Hepatocyte (in vitro differentiated cells): ENCODE measurements around the gene EPHB2. TPM values are rescaled to one million over a fixed set of nuclear protein-coding genes. Genes with fewer than 3 reads are reported as not detected.

ENCODE experiments used
- DNase-seq: peaks from one replicate; pipeline ENCODE4 v3.0.0-alpha.2; 2016; ENCODE audit warnings: low spot score
- H2AFZ ChIP-seq: fragments of 200-600 bp; sonication (generic); 2 replicates; pipeline ENCODE4 v1.6.0; 2016; ENCODE audit warnings: antibody characterized with exemption, mild to moderate bottlenecking
- H3K27ac ChIP-seq: fragments of 200-600 bp; sonication (generic); 2 replicates; pipeline ENCODE4 v1.5.1; 2016; ENCODE audit warnings: mild to moderate bottlenecking
- H3K27me3 ChIP-seq: fragments of 200-600 bp; sonication (generic); 2 replicates; pipeline ENCODE4 v1.6.1; 2016
- H3K36me3 ChIP-seq: fragments of 200-600 bp; sonication (generic); replicated peaks from 2 replicates; pipeline ENCODE4 v1.5.1; 2016; ENCODE audit warnings: low read depth; ENCODE audit not compliant: insufficient read depth
- H3K4me1 ChIP-seq: fragments of 200-600 bp; sonication (generic); 2 replicates; pipeline ENCODE4 v1.5.1; 2016; ENCODE audit warnings: mild to moderate bottlenecking, moderate library complexity; ENCODE audit not compliant: insufficient read depth
- H3K4me2 ChIP-seq: fragments of 200-600 bp; sonication (generic); 2 replicates; pipeline ENCODE4 v1.6.0; 2016
- H3K4me3 ChIP-seq: fragments of 200-600 bp; sonication (generic); 2 replicates; pipeline ENCODE4 v1.5.1; 2016; ENCODE audit warnings: mild to moderate bottlenecking
- H3K79me2 ChIP-seq: fragments of 200-600 bp; sonication (generic); 2 replicates; pipeline ENCODE4 v1.6.0; 2017; ENCODE audit warnings: mild to moderate bottlenecking
- H3K9me2 ChIP-seq: fragments of 200-600 bp; sonication (generic); replicated peaks from 2 replicates; pipeline ENCODE4 v1.6.0; 2017; ENCODE audit warnings: mild to moderate bottlenecking; ENCODE audit not compliant: insufficient read depth
- H3K9me3 ChIP-seq: fragments of 200-600 bp; sonication (generic); 2 replicates; pipeline ENCODE4 v1.5.1; 2016; ENCODE audit warnings: low read depth, mild to moderate bottlenecking
- H4K20me1 ChIP-seq: fragments of 200-600 bp; sonication (generic); 2 replicates; pipeline ENCODE4 v1.6.0; 2016; ENCODE audit warnings: mild to moderate bottlenecking; ENCODE audit not compliant: insufficient read depth, poor library complexity, severe bottlenecking
- EZH2 ChIP-seq: fragments of 200-600 bp; sonication (generic); IDR thresholded peaks from 2 replicates; pipeline ENCODE4 v1.6.1; 2016; ENCODE audit warnings: antibody characterized with exemption, mild to moderate bottlenecking, borderline replicate concordance
- EZH2phosphoT487 ChIP-seq: fragments of 200-600 bp; sonication (generic); IDR thresholded peaks from one replicate; pipeline ENCODE4 v1.6.1; 2018; ENCODE audit warnings: antibody characterized with exemption, mild to moderate bottlenecking, low read depth, moderate library complexity; ENCODE audit not compliant: unreplicated experiment, severe bottlenecking
- WGBS: methylation state at CpG from one replicate; pipeline ENCODE4 v1.1.6; 2016; ENCODE audit warnings: low lambda C conversion rate; ENCODE audit errors: missing lambda C conversion rate; 5-methylcytosine and 5-hydroxymethylcytosine counted together
- polyA plus RNA-seq: library from polyadenylated mRNA; unstranded; fragments of >200 nt; fragmentation: Nextera tagmentation; extraction: Ambion mirVana; gene quantifications from 2 replicates; pipeline ENCODE4 v1.2.1, GENCODE V29; 2016
- total RNA-seq: library from RNA; depleted of rRNA; stranded (reverse); fragments of >200 nt; gene quantifications from 2 replicates; pipeline ENCODE4 v1.2.3, GENCODE V29; 2014
- TF ChIP-seq, protein P1 (sequence below): fragments of 200-600 bp; sonication (generic); IDR thresholded peaks from 2 replicates; pipeline ENCODE4 v1.5.1; 2016; ENCODE audit warnings: antibody characterized with exemption, mild to moderate bottlenecking; ENCODE audit not compliant: poor library complexity

The EPHB2 gene
- total and polyA plus RNA-seq, 2 experiments from 2014 or later, result 17.2 to 18.3 TPM

DNA sequence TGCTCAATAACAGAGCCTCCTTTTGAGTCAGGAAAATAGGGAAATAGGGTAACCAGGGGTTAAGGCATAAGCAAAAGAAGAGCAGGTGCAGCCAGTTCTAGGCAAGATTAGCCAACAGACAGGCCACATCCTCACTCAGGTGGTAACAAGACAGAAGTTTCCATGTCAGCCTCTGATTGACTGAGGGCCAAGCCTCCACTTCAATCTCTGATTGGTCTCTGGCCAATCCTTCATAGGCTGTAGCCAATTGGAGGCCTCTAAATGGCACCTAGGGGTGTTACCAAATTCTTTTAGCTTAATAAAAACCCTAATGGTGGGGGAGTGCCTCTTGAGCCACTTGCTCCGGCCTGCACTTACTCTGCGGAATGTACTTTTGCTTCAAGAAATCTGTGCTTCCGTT, 224.8 kb downstream of the EPHB2 start:
- Histone ChIP-seq H3K9me3 (no peaks in the 10 kb centered on the region), H3K4me2 (no peak overlapping the region), H3K27ac (no peak overlapping the region), H2AFZ (no peak overlapping the region), H3K4me1 (no peaks in the 10 kb centered on the region), H3K79me2 (no peaks in the 10 kb centered on the region), H3K36me3 (no peaks in the 10 kb centered on the region), H3K27me3 (no peaks in the 10 kb centered on the region), H3K9me2 (no peaks in the 10 kb centered on the region), H3K4me3 (no peak overlapping the region), H4K20me1 (no peaks in the 10 kb centered on the region)
- WGBS, result 98% methylated on average over 3 of the region's 3 CpGs
- TF ChIP-seq EZH2phosphoT487 (no peak), EZH2 (no peak)
- TF ChIP-seq, protein P1, sequence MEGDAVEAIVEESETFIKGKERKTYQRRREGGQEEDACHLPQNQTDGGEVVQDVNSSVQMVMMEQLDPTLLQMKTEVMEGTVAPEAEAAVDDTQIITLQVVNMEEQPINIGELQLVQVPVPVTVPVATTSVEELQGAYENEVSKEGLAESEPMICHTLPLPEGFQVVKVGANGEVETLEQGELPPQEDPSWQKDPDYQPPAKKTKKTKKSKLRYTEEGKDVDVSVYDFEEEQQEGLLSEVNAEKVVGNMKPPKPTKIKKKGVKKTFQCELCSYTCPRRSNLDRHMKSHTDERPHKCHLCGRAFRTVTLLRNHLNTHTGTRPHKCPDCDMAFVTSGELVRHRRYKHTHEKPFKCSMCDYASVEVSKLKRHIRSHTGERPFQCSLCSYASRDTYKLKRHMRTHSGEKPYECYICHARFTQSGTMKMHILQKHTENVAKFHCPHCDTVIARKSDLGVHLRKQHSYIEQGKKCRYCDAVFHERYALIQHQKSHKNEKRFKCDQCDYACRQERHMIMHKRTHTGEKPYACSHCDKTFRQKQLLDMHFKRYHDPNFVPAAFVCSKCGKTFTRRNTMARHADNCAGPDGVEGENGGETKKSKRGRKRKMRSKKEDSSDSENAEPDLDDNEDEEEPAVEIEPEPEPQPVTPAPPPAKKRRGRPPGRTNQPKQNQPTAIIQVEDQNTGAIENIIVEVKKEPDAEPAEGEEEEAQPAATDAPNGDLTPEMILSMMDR, result no peak
- no peak for DNase-seq

DNA sequence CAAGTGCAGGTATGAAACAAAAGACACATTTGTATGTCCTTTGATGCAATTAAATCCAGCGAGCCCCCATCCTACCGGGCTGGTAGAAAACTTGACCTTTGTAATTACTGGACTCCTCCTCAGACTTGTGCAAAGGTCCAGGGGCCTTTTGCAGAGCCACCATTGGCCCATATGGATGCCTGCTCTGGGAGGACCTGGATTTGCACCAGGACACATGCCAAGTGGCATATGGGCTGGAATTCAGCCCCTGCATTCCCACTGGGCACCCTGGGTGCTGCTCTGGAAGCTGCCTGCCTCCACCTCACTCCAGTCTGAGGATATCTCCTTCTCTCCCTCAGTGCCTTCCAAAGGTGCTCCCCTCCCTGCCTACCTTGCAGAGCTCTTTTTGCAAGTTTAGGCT, 226.0 kb downstream of the EPHB2 start:
- no peak overlapping the region for H3K27ac ChIP-seq
- no peaks in the 10 kb centered on the region for H3K79me2 ChIP-seq
- TF ChIP-seq EZH2 (no peak), EZH2phosphoT487 (no peak)
- TF ChIP-seq, protein P1, result no peak
- no peaks in the 10 kb centered on the region for H4K20me1 ChIP-seq
- 34% methylated on average over 2 of the region's 2 CpGs for WGBS
- no peaks in the 10 kb centered on the region for H3K4me1 ChIP-seq
- H3K9me3 ChIP-seq, result no peaks in the 10 kb centered on the region
- H3K9me2 ChIP-seq, result no peaks in the 10 kb centered on the region
- no peaks in the 10 kb centered on the region for H3K27me3 ChIP-seq
- H3K36me3 ChIP-seq, result no peaks in the 10 kb centered on the region
- H3K4me2 ChIP-seq, result no peak overlapping the region
- no peak overlapping the region for H3K4me3 ChIP-seq
- DNase-seq, result no peak
- no peak overlapping the region for H2AFZ ChIP-seq

DNA sequence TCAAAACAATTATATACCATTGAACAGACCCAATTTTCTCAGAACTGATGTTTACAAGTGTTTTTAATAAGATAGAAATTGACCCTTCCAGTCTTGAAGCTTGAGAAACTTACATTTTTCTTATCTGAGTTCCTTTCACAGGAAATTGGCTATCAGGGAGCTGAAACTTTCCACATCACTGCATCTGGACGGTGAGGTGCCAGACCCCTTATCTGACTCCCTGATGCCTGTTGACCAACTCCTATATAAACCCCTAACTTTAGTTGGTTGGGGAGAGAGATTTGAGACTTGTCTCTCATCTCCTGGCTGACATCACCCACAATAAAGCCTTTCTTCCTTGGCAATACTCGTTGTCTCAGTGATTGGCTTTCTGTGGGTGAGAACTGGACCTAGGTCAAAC, 230.6 kb downstream of the EPHB2 start:
- 58% methylated on average over 2 of the region's 2 CpGs for WGBS
- Histone ChIP-seq H4K20me1 (no peaks in the 10 kb centered on the region), H3K36me3 (no peaks in the 10 kb centered on the region), H3K9me3 (no peaks in the 10 kb centered on the region), H3K4me3 (no peak overlapping the region), H3K4me2 (no peak overlapping the region), H3K79me2 (no peaks in the 10 kb centered on the region), H2AFZ (no peak overlapping the region), H3K9me2 (no peaks in the 10 kb centered on the region), H3K4me1 (no peaks in the 10 kb centered on the region), H3K27me3 (no peaks in the 10 kb centered on the region), H3K27ac (no peak overlapping the region)
- TF ChIP-seq, protein P1, result no peak
- no peak for TF ChIP-seq EZH2
- no peak for DNase-seq
